ENCODE results near the gene WDR44. TPM values are rescaled to one million over a fixed set of nuclear protein-coding genes. Genes with fewer than 3 reads are reported as not detected.

WDR44 gene
- total and polyA plus RNA-seq, 2 of the 4 experiments (the other 2 are of a cell fraction), result 10.0 to 11.8 TPM

GRCh38 chrX:118383120-118383519, 37.2 kb downstream of the WDR44 start:
- POLR2A ChIA-PET (ENCODE audit: unreplicated experiment), result no interaction called here
- Histone ChIP-seq H4K5ac (ENCODE audit: low read depth, low read length) (no peak overlapping the region), H2AFZ (replicated peaks; ENCODE audit: low read length, poor library complexity) (no peak overlapping the region), H3K56ac (ENCODE audit: extremely low read depth, insufficient read depth, low read length) (no peak overlapping the region), H3K9ac (ENCODE audit: low read depth, low read length) (no peak overlapping the region), H3K9me3 (ENCODE audit: control insufficient read depth, insufficient read depth, low read length) (no peaks in the 10 kb centered on the region), H3K79me1 (ENCODE audit: low read depth in 1 of 2, low read length in 2 of 2) (peaks cover 0 to 5% of the 10 kb centered on the region in 2 experiments; a peak in 3 of 4 replicates), H3K36me3 (ENCODE audit: control insufficient read depth, insufficient read depth, low read length) (no peaks in the 10 kb centered on the region), H2BK5ac (ENCODE audit: low read depth, low read length, poor library complexity, severe bottlenecking) (no peak overlapping the region), H4K91ac (ENCODE audit: insufficient read depth, low read depth, low read length) (no peak overlapping the region), H3K4me2 (ENCODE audit: low read depth, low read length) (no peak overlapping the region), H4K8ac (ENCODE audit: low read depth in 2 of 2, low read length in 2 of 2) (no peak overlapping the region), H3K18ac (ENCODE audit: low read depth, low read length) (no peak overlapping the region), H4K20me1 (ENCODE audit: insufficient read depth, low read length) (peaks cover 3% of the 10 kb centered on the region; the same call in 1 of the 2 replicates), H3K23ac (ENCODE audit: low read depth, low read length) (no peak overlapping the region), H3K9me1 (ENCODE audit: insufficient read depth, low read length) (no peaks in the 10 kb centered on the region), H2BK120ac (ENCODE audit: low read depth, low read length) (no peak overlapping the region), H2AK9ac (replicated peaks; ENCODE audit: low read depth, low read length, poor library complexity) (no peak overlapping the region), H3K4ac (ENCODE audit: low read depth, low read length) (no peak overlapping the region), H3K4me1 (ENCODE audit: control insufficient read depth, insufficient read depth, low read length) (no peaks in the 10 kb centered on the region; the same call in 1 of the 2 replicates), H2BK15ac (ENCODE audit: low read depth, low read length) (no peak overlapping the region), H3K4me3 (ENCODE audit: insufficient read depth, low read depth, low read length) (no peak overlapping the region), H3K14ac (replicated peaks; ENCODE audit: low read depth, low read length) (no peak overlapping the region), H2BK20ac (ENCODE audit: low read depth, low read length) (no peak overlapping the region), H2AK5ac (ENCODE audit: low read depth, low read length) (no peak overlapping the region), H3K27me3 (ENCODE audit: control insufficient read depth, insufficient read depth, low read length) (no peaks in the 10 kb centered on the region), H3K27ac (ENCODE audit: insufficient read depth, low read length) (no peak overlapping the region)
- CTCF ChIA-PET, result interaction anchor here (0.5 to 0.8 kb wide), 3 partner anchors 317 to 536 kb away, joined by 3 to 4 read pairs (median 4); no protein-coding TSS in a partner anchor
- DNase-seq (no peak), ATAC-seq (ENCODE audit: low read depth) (no peak)
- 20% methylated on average over 1 of the region's 3 CpGs; no CpG with 5 or more reads in 1 of the 2 experiments for WGBS, 2 experiments (ENCODE audit: extremely low coverage in 2 of 2, insufficient read length in 1 of 2)
- BruUV-seq (replicated peaks), result no TSS peak
- in situ Hi-C loops (cut with MboI; ENCODE audit: low sequenced_read_pairs), result no loop called here
- TF ChIP-seq RAD21 (IDR thresholded peaks at IDR 0.05; ENCODE audit: low read length) (no peak), NFE2L2 (IDR thresholded peaks at IDR 0.05; ENCODE audit: low read depth, low read length) (no peak), BHLHE40 (IDR thresholded peaks at IDR 0.05; ENCODE audit: low read depth, low read length) (no peak), POLR2A (IDR thresholded peaks at IDR 0.05; ENCODE audit: low read depth, low read length) (no peak)
- dilution Hi-C loops (cut with HindIII; ENCODE audit: low sequenced_read_pairs, unreplicated experiment), result no loop called here
- intact Hi-C loops (cut with micrococcal nuclease), result no loop called here

Data from IMR-90 (cell line).